Esophagus muscularis mucosa (tissue), 4 donors: Measurements from ENCODE around the gene HPX.

Experiments
- EP300 ChIP-seq: sonication (generic); formaldehyde crosslinking; IDR thresholded peaks from one replicate; pipeline ENCODE4 v1.6.1; 2017; ENCODE audit warnings: antibody characterized with exemption
- POLR2A ChIP-seq: fragments of 450-650 bp; IDR thresholded peaks from one replicate; pipeline ENCODE4 v1.6.1; 2017; ENCODE audit warnings: antibody characterized with exemption, moderate library complexity, mild to moderate bottlenecking, low read depth
- TF ChIP-seq, protein P1 (sequence below), 3 experiments: fragments of 200-600 bp in 2 of 3; fragments of 450-650 bp in 1 of 3; sonication (generic) in 2 of 3; IDR thresholded peaks; one replicate each; pipeline ENCODE4 v1.5.1; 2017 to 2019; ENCODE audit warnings: antibody characterized with exemption in 3 of 3, mild to moderate bottlenecking in 2 of 3, moderate library complexity in 1 of 3

DNA sequence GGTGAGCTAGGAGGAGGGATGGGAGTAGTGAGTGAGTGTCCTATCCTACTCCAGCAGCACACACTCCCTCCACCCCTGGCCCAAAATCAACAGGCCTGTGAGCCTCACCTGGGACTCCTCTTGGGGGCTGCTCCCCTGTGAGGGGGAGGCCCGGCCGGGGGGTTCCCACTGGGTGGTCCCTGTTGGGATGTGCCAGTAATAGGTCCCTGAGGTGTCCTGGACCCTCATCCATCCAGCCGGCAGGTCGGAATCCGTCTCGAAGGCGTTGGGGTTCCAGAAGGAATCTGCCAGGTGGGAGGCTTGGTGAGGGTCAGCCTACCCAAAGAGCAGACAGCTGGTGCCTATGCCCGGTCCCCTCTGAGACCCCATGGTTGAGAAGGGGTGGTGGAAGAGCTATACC lies 37.2 kb downstream of the HPX start:
- TF ChIP-seq, protein P1, sequence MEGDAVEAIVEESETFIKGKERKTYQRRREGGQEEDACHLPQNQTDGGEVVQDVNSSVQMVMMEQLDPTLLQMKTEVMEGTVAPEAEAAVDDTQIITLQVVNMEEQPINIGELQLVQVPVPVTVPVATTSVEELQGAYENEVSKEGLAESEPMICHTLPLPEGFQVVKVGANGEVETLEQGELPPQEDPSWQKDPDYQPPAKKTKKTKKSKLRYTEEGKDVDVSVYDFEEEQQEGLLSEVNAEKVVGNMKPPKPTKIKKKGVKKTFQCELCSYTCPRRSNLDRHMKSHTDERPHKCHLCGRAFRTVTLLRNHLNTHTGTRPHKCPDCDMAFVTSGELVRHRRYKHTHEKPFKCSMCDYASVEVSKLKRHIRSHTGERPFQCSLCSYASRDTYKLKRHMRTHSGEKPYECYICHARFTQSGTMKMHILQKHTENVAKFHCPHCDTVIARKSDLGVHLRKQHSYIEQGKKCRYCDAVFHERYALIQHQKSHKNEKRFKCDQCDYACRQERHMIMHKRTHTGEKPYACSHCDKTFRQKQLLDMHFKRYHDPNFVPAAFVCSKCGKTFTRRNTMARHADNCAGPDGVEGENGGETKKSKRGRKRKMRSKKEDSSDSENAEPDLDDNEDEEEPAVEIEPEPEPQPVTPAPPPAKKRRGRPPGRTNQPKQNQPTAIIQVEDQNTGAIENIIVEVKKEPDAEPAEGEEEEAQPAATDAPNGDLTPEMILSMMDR (IDR thresholded peaks at IDR 0.05), result no peak
- TF ChIP-seq POLR2A (no peak), EP300 (no peak)
